Memory B cell (primary cell): ENCODE results near the gene EYA4.

ENCODE experiments used
- ATAC-seq: fragments of 150-1000 bp; cut with Tn5 transposase; 2 replicates; pipeline ENCODE4 v1.10.0; 2021; ENCODE audit warnings: low read depth, mild to moderate bottlenecking, moderate library complexity
- DNase-seq, 2 donors: peaks; one replicate each; pipeline ENCODE4 v3.0.0; 2022; ENCODE audit warnings: low spot score in 2 of 2
- H3K27ac Mint-ChIP-seq: one replicate; pipeline ENCODE4 v1.8.0; 2022; ENCODE audit warnings: mild to moderate bottlenecking, moderate library complexity, mixed read lengths
- H3K27me3 Mint-ChIP-seq: one replicate; pipeline ENCODE4 v1.8.0; 2022; ENCODE audit warnings: mixed read lengths
- H3K36me3 Mint-ChIP-seq: one replicate; pipeline ENCODE4 v1.8.0; 2022; ENCODE audit warnings: mild to moderate bottlenecking, mixed read lengths
- H3K4me1 Mint-ChIP-seq: one replicate; pipeline ENCODE4 v1.8.0; 2022; ENCODE audit warnings: mixed read lengths
- H3K4me3 Mint-ChIP-seq: one replicate; pipeline ENCODE4 v1.8.0; 2022; ENCODE audit warnings: mild to moderate bottlenecking, moderate library complexity, mixed read lengths
- H3K9me3 Mint-ChIP-seq: one replicate; pipeline ENCODE4 v1.8.0; 2022; ENCODE audit warnings: mixed read lengths

EYA4 gene

DNA sequence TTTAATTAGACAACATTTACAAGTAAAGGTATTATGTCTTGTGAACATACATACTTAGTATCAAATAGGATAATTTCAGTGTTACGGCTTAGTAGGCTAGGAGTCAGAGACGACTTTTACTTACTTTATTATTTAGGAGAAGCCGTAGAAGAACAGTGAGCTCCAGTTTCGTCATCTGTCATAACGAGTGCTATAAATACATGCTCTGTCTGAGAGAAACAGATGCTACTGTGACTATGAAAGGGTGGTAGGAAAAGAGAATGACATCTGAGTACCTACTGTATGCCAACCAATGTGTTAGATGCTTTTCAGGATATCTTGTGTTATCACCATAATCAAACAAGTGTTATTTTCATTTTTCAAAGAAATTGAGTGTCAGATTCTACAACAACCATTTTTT lies 119.0 kb downstream of the EYA4 start:
- Mint-ChIP-seq H3K9me3 (peaks cover 4% of the 10 kb centered on the region), H3K4me1 (no peaks in the 10 kb centered on the region), H3K4me3 (no peak overlapping the region), H3K36me3 (no peaks in the 10 kb centered on the region), H3K27ac (no peak overlapping the region), H3K27me3 (peaks cover 4% of the 10 kb centered on the region)
- no peak for DNase-seq
- ATAC-seq, result no peak

DNA sequence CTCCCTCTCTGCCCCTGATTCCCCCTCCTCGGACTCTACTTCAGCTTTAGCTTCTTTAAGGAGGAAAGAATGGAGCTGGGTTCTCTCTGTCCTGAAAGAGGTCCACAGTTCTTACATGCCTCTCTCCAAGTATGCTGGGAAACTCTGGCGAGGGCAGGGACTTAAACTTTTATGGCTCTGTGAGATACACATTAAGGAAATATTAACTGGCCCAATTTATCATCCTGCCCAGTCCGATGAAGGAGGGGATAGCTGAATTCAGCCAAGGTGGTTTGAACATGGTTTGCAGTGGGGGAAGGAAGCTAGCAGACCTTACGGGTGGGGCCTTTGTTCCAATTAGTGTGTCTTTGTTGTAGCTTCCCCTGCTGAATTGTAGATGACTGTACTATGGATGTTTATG lies 121.7 kb downstream of the EYA4 start:
- no peaks in the 10 kb centered on the region for H3K36me3 Mint-ChIP-seq
- ATAC-seq (no peak), DNase-seq (no peak)
- H3K4me1 Mint-ChIP-seq, result no peaks in the 10 kb centered on the region
- no peak overlapping the region for H3K27ac Mint-ChIP-seq
- H3K9me3 Mint-ChIP-seq, result peaks cover 2% of the 10 kb centered on the region
- peaks cover 1% of the 10 kb centered on the region for H3K27me3 Mint-ChIP-seq
- H3K4me3 Mint-ChIP-seq, result no peak overlapping the region

- DNase-seq, result no peak
- Mint-ChIP-seq H3K27me3 (peaks cover 1% of the 10 kb centered on the region), H3K27ac (no peak overlapping the region), H3K36me3 (no peaks in the 10 kb centered on the region), H3K4me1 (no peaks in the 10 kb centered on the region), H3K9me3 (peaks cover 2% of the 10 kb centered on the region), H3K4me3 (no peak overlapping the region)
- ATAC-seq, result no peak
These were observed 127.5 kb downstream of the EYA4 start for GRCh38 chr6:133368664-133369063.

DNA sequence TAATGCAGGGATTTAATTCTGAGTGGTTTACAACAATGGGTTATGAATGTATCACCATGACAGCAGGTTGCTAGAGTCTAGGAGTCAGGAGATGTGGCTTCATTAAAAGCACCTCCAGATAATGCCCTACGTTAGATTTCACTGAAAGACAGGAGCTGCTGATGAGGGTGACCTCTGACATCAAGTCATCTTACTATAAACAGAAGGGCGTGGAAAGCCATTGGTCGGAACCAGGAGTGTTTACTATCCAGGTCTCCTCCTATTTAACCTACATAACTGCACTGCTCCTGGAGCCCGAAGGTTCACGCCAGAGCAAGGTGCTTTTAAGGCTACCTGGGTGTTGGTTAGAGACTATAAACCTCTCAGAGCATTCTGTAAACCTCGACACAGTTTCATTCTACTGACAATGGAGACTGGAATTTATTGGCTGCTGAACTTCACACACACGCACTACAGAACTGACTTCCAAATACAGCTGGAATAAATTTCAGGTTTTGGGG lies 128.7 kb downstream of the EYA4 start:
- no peaks in the 10 kb centered on the region for H3K4me1 Mint-ChIP-seq
- DNase-seq, result no peak
- ATAC-seq, result no peak
- H3K4me3 Mint-ChIP-seq, result no peak overlapping the region
- no peaks in the 10 kb centered on the region for H3K36me3 Mint-ChIP-seq
- no peaks in the 10 kb centered on the region for H3K27me3 Mint-ChIP-seq
- H3K9me3 Mint-ChIP-seq, result no peaks in the 10 kb centered on the region
- H3K27ac Mint-ChIP-seq, result no peak overlapping the region

GRCh38 chr6:133376743-133377142 lies 135.6 kb downstream of the EYA4 start:
- peaks cover 2% of the 10 kb centered on the region for H3K9me3 Mint-ChIP-seq
- H3K4me3 Mint-ChIP-seq, result no peak overlapping the region
- no peak for DNase-seq
- ATAC-seq, result no peak
- no peak overlapping the region for H3K27ac Mint-ChIP-seq
- H3K27me3 Mint-ChIP-seq, result peaks cover 2% of the 10 kb centered on the region
- H3K4me1 Mint-ChIP-seq, result no peaks in the 10 kb centered on the region
- no peaks in the 10 kb centered on the region for H3K36me3 Mint-ChIP-seq

DNA sequence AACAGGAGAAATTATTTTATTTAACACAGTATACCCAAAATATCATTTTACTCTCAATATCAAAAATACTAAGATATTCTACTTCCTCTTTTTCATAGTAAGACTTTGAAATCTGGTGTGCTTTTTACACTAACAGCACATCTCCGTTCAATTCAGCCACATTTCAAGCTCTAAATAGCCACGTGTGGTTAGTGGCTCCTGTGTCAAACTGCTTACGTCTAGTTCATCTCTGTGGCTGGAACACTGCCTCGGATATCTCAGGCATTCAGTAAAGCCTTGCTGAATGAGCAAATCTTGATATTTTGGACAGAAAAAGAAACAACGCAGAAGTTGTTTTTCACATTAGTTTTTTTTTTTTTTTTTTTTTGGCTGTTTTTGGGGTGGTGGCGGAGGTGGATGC lies 136.1 kb downstream of the EYA4 start:
- Mint-ChIP-seq H3K9me3 (peaks cover 2% of the 10 kb centered on the region), H3K27ac (no peak overlapping the region), H3K36me3 (no peaks in the 10 kb centered on the region), H3K4me3 (no peak overlapping the region), H3K4me1 (no peaks in the 10 kb centered on the region), H3K27me3 (peaks cover 2% of the 10 kb centered on the region)
- ATAC-seq, result no peak
- no peak for DNase-seq

DNA sequence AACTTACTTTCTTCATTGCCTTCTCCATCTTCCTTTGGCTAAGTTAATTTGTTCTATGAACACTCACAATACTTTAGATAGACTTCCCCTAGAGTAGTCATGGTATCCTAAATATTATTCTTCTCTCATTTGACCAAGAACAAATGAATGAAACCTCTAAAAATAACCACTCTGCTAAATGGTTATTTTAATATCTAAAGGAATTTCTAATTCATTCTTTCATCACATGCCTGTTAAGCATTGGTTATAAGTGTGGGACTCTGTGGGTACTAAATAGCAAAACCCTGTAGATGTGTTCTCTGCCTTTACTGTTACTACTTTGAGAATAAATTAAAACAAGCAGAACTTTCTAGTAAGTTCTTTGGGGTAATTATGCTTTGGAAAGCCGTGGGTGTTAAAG lies 138.9 kb downstream of the EYA4 start:
- H3K9me3 Mint-ChIP-seq, result peaks cover 2% of the 10 kb centered on the region
- DNase-seq, result no peak
- no peaks in the 10 kb centered on the region for H3K4me1 Mint-ChIP-seq
- ATAC-seq, result no peak
- no peaks in the 10 kb centered on the region for H3K36me3 Mint-ChIP-seq
- H3K27me3 Mint-ChIP-seq, result peaks cover 2% of the 10 kb centered on the region
- H3K27ac Mint-ChIP-seq, result no peak overlapping the region
- no peak overlapping the region for H3K4me3 Mint-ChIP-seq

GRCh38 chr6:133380723-133381122 lies 139.6 kb downstream of the EYA4 start:
- Mint-ChIP-seq H3K36me3 (no peaks in the 10 kb centered on the region), H3K9me3 (peaks cover 2% of the 10 kb centered on the region), H3K27ac (no peak overlapping the region), H3K4me3 (no peak overlapping the region), H3K27me3 (peaks cover 2% of the 10 kb centered on the region), H3K4me1 (no peaks in the 10 kb centered on the region)
- DNase-seq, result no peak
- ATAC-seq, result no peak

DNA sequence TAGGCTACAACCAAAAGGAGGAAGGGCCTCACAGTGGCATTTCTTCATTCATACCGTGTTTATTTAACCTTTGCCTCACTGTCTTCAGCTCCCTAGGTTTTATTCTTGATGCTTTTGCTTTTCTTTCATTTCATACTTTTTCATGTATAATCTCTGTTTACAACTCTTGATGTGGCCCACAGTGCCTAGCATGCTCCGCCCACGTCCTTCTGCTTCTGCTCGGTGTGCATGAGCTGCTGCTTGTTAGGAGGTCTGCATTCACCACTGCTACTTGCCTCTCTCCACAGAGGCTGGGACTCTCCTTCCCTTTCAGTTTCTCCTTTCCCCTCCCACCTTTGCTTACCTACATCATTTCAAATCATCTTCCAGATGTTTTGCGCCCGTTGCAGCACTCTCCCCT lies 147.6 kb downstream of the EYA4 start:
- Mint-ChIP-seq H3K36me3 (no peaks in the 10 kb centered on the region), H3K9me3 (no peaks in the 10 kb centered on the region), H3K27ac (no peak overlapping the region), H3K27me3 (no peaks in the 10 kb centered on the region), H3K4me1 (no peaks in the 10 kb centered on the region), H3K4me3 (no peak overlapping the region)
- ATAC-seq (no peak), DNase-seq (no peak)

GRCh38 chr6:133390168-133390567 lies 149.0 kb downstream of the EYA4 start:
- Mint-ChIP-seq H3K9me3 (no peaks in the 10 kb centered on the region), H3K27ac (no peak overlapping the region), H3K4me3 (no peak overlapping the region), H3K4me1 (no peaks in the 10 kb centered on the region), H3K36me3 (no peaks in the 10 kb centered on the region), H3K27me3 (no peaks in the 10 kb centered on the region)
- ATAC-seq (no peak), DNase-seq (no peak)

- ATAC-seq (no peak), DNase-seq (no peak)
- Mint-ChIP-seq H3K36me3 (no peaks in the 10 kb centered on the region), H3K27me3 (no peaks in the 10 kb centered on the region), H3K4me3 (no peak overlapping the region), H3K4me1 (no peaks in the 10 kb centered on the region), H3K9me3 (no peaks in the 10 kb centered on the region), H3K27ac (no peak overlapping the region)
These were observed 150.9 kb downstream of the EYA4 start for GRCh38 chr6:133392015-133392414.

DNA sequence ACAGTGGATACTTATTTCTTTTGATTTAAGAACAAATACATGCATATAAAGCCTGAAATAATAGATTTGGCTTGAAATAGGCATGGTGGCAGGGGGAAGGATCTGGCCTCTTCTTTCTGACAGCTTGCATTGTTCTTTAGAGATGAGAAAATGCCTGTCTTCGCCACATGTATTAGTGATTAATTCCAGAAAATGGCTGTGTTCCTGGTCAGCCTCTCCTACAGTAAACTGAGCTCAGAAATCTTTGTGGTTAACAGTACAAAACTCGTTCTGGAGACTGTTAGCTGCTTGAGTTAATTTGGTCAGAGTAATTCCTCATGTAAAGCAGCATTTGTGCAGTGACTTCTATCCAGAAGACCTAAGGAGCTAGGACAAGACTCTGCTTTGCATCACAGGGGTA lies 151.5 kb downstream of the EYA4 start:
- Mint-ChIP-seq H3K4me3 (no peak overlapping the region), H3K4me1 (no peaks in the 10 kb centered on the region), H3K27ac (no peak overlapping the region), H3K36me3 (no peaks in the 10 kb centered on the region), H3K27me3 (no peaks in the 10 kb centered on the region), H3K9me3 (no peaks in the 10 kb centered on the region)
- ATAC-seq, result no peak
- DNase-seq, result no peak

DNA sequence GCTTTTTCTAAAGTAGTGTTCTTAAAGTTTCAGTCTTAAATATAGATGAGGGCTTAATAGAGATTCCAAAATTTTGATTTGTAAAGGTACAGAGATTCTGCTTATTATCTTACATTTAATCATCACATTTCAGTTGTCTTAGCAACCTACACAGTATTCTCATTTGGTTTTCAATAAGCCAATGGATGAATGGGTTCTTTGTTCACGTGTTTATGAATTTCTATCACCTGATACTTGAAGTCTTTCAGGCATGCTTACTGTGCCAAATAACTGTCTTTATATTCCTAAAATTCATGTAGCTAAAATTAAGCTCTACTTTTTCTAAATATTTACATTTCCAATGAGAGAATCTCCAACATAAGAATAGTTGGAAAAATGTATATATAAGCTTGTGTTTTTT lies 152.7 kb downstream of the EYA4 start:
- Mint-ChIP-seq H3K27ac (no peak overlapping the region), H3K27me3 (no peaks in the 10 kb centered on the region), H3K9me3 (no peaks in the 10 kb centered on the region), H3K4me3 (no peak overlapping the region), H3K36me3 (no peaks in the 10 kb centered on the region), H3K4me1 (no peaks in the 10 kb centered on the region)
- no peak for DNase-seq
- no peak for ATAC-seq

DNA sequence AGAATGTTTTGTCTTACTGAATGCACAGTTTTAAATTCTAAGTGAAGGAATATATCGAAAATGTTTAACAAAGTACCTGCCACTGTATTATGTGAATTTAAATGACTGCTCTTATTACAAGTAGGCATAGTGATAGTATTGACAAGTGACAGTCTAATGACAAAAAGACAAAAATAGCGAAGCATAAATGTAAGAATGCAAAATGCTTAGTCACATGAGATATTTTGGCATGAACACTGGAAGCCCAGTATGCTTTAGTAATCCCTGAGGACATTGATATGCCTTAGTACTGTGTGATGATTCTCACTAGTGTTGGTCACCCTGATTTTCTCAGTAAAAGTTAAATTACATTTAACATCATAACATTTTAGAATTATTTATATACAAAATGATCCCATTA lies 153.5 kb downstream of the EYA4 start:
- H3K4me1 Mint-ChIP-seq, result no peaks in the 10 kb centered on the region
- H3K36me3 Mint-ChIP-seq, result no peaks in the 10 kb centered on the region
- H3K27me3 Mint-ChIP-seq, result no peaks in the 10 kb centered on the region
- no peaks in the 10 kb centered on the region for H3K9me3 Mint-ChIP-seq
- H3K27ac Mint-ChIP-seq, result no peak overlapping the region
- H3K4me3 Mint-ChIP-seq, result no peak overlapping the region
- DNase-seq (no peak), ATAC-seq (no peak)

DNA sequence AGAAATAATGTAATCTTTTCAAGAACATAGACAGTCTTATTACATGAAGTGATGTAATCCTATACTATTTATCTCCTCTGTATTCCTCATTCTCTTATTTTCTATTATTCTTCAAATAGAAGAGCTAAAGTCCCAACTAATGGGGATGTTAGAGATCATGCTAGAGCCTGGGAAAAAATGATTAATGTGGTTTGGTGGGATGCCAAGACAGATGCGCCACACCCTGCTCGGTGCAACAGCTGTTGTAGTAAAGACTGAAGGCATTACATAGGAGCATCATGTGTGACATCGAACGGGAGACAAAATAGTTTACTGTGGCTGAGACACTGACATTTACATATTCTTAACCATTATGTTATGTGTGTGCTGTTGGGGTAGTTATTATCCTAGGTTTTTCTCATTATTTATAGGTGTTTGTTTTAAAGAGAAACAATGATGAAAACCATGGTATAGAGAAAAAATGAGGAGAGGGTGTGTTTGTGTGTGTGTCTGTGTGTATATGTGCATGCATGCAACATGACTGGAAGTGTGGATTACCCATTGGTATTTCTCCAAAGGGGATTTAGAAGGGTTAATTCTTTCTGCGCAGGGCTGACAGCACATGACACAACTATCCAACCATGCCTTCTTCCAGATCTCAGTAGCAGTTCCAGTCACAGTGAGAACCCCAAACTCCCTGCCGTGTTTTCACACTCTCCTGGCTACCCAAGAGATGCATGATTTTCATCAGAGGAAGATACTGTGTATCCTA lies 155.3 kb downstream of the EYA4 start:
- Mint-ChIP-seq H3K4me1 (no peaks in the 10 kb centered on the region), H3K4me3 (no peak overlapping the region), H3K27me3 (no peaks in the 10 kb centered on the region), H3K36me3 (no peaks in the 10 kb centered on the region), H3K27ac (no peak overlapping the region), H3K9me3 (no peaks in the 10 kb centered on the region)
- DNase-seq (no peak), ATAC-seq (no peak)
